DND-41 (cell line): Measurements from ENCODE around the gene KLF9.

Experiments
- ATAC-seq: fragments of 200-7000 bp; cut with Tn5 transposase; 3 replicates; pipeline ENCODE4 v1.9.1; 2021; ENCODE audit warnings: low read depth; ENCODE audit not compliant: insufficient read depth
- DNase-seq: peaks from one replicate; pipeline ENCODE4 v3.0.0-alpha.2; 2020
- H2AFZ ChIP-seq: 2 replicates; pipeline ENCODE4 v1.6.0; 2012; ENCODE audit warnings: low read depth, low read length
- H3K27ac ChIP-seq: 2 replicates; pipeline ENCODE4 v1.5.1; 2012; ENCODE audit warnings: low read length, inconsistent platforms
- H3K27me3 ChIP-seq: fragments of 200-600 bp; sonication (generic); 2 replicates; pipeline ENCODE4 v1.6.0; 2012; ENCODE audit warnings: low read length, mild to moderate bottlenecking, inconsistent platforms; ENCODE audit not compliant: insufficient read depth, poor library complexity
- H3K36me3 ChIP-seq: 2 replicates; pipeline ENCODE4 v1.5.1; 2012; ENCODE audit warnings: low read length, inconsistent platforms; ENCODE audit not compliant: insufficient read depth
- H3K4me1 ChIP-seq: 2 replicates; pipeline ENCODE4 v1.5.1; 2012; ENCODE audit warnings: mild to moderate bottlenecking, low read length; ENCODE audit not compliant: insufficient read depth
- H3K4me2 ChIP-seq: 2 replicates; pipeline ENCODE4 v1.6.0; 2012; ENCODE audit warnings: mild to moderate bottlenecking, moderate library complexity, low read length, inconsistent platforms; ENCODE audit not compliant: insufficient read depth
- H3K4me3 ChIP-seq, 2 experiments: fragments of 200-600 bp in 1 of 2; shearing (Covaris generic) in 1 of 2; 2 replicates each; pipeline ENCODE4 v1.5.1; 2012 to 2016; ENCODE audit warnings: inconsistent platforms in 2 of 2, low read length in 2 of 2, mild to moderate bottlenecking in 2 of 2, low read depth in 1 of 2, moderate library complexity in 1 of 2
- H3K79me2 ChIP-seq: 2 replicates; pipeline ENCODE4 v1.6.0; 2012; ENCODE audit warnings: low read length, inconsistent platforms; ENCODE audit not compliant: insufficient read depth
- H3K9ac ChIP-seq: 2 replicates; pipeline ENCODE4 v1.6.0; 2012; ENCODE audit warnings: low read depth, mild to moderate bottlenecking, inconsistent platforms, low read length, moderate library complexity
- H3K9me3 ChIP-seq: 2 replicates; pipeline ENCODE4 v1.5.1; 2012; ENCODE audit warnings: low read length, moderate library complexity, mild to moderate bottlenecking, inconsistent platforms; ENCODE audit not compliant: insufficient read depth, severe bottlenecking
- H4K20me1 ChIP-seq: 2 replicates; pipeline ENCODE4 v1.6.0; 2012; ENCODE audit warnings: low read length; ENCODE audit not compliant: insufficient read depth
- CTCF ChIP-seq: IDR thresholded peaks from 2 replicates; pipeline ENCODE4 v1.5.1; 2012; ENCODE audit warnings: borderline replicate concordance, low read length, moderate library complexity, mild to moderate bottlenecking; ENCODE audit not compliant: poor library complexity, severe bottlenecking; ENCODE audit errors: extremely low read depth
- EZH2 ChIP-seq: IDR thresholded peaks from 3 replicates; pipeline ENCODE4 v1.6.1; 2012; ENCODE audit warnings: borderline replicate concordance, low read depth, mild to moderate bottlenecking, moderate library complexity, low read length, inconsistent platforms; ENCODE audit not compliant: severe bottlenecking

KLF9 gene

GRCh38 chr9:70400107-70400892, 14.2 kb downstream of the KLF9 start:
- H4K20me1 ChIP-seq: no peaks in the 10 kb centered on the region

GRCh38 chr9:70399141-70399540, 15.3 kb downstream of the KLF9 start:
- H3K4me2 ChIP-seq: no peak overlapping the region
- no peaks in the 10 kb centered on the region for H3K36me3 ChIP-seq
- no peak for ATAC-seq
- H4K20me1 ChIP-seq: no peaks in the 10 kb centered on the region
- H3K4me1 ChIP-seq: no peaks in the 10 kb centered on the region
- H3K79me2 ChIP-seq: no peaks in the 10 kb centered on the region
- H3K9ac ChIP-seq: no peak overlapping the region
- no peak overlapping the region for H2AFZ ChIP-seq
- no peak overlapping the region for H3K4me3 ChIP-seq
- DNase-seq: no peak
- H3K9me3 ChIP-seq: no peaks in the 10 kb centered on the region
- no peaks in the 10 kb centered on the region for H3K27me3 ChIP-seq
- no peak overlapping the region for H3K27ac ChIP-seq
- TF ChIP-seq EZH2 (no peak), CTCF (no peak)

More at GRCh38 chr9:70400107-70400892, 14.2 kb downstream of the KLF9 start:
- TF ChIP-seq CTCF: no peak
- TF ChIP-seq EZH2: no peak
- Histone ChIP-seq H3K4me3 (no peak overlapping the region), H3K4me2 (no peak overlapping the region), H2AFZ (no peak overlapping the region), H3K27ac (no peak overlapping the region), H3K4me1 (no peaks in the 10 kb centered on the region), H3K27me3 (no peaks in the 10 kb centered on the region), H3K9ac (no peak overlapping the region), H3K79me2 (no peaks in the 10 kb centered on the region), H3K9me3 (no peaks in the 10 kb centered on the region), H3K36me3 (no peaks in the 10 kb centered on the region)
- no peak for DNase-seq
- no peak; the same call in 2 of the 3 replicates for ATAC-seq

- no peak for DNase-seq
- no peaks in the 10 kb centered on the region for H3K79me2 ChIP-seq
- ATAC-seq: no peak
Observed at GRCh38 chr9:70398145-70398556, 16.3 kb downstream of the KLF9 start.

More at GRCh38 chr9:70398145-70398556, 16.3 kb downstream of the KLF9 start:
- Histone ChIP-seq H3K9ac (no peak overlapping the region), H3K4me1 (no peaks in the 10 kb centered on the region), H3K27ac (no peak overlapping the region), H3K36me3 (no peaks in the 10 kb centered on the region), H2AFZ (no peak overlapping the region), H3K9me3 (no peaks in the 10 kb centered on the region), H3K4me2 (no peak overlapping the region), H3K4me3 (no peak overlapping the region), H3K27me3 (no peaks in the 10 kb centered on the region), H4K20me1 (no peaks in the 10 kb centered on the region)
- no peak for TF ChIP-seq CTCF
- no peak for TF ChIP-seq EZH2
